ENCODE data around the gene ZPBP.

DNA sequence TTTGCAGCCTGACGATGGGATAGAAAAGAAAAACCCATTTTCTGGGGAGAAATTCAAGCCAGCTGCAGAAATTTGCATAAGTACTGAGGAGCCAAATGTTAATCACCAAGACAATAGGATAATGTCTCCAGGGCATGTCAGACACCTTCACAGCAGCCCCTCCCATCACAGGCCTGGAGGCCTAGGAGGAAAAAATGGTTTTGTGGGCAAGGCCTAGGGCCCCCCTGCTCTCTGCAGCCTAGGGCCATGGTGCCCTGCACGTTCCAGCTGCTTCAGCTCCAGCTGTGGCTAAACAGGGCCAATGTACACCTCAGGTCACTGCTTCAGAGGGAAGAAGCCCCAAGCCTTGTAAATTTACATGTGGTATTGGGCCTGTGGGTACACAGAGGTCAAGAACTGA lies 161.4 kb downstream of the ZPBP start:
- TF ChIP-seq, protein P1, sequence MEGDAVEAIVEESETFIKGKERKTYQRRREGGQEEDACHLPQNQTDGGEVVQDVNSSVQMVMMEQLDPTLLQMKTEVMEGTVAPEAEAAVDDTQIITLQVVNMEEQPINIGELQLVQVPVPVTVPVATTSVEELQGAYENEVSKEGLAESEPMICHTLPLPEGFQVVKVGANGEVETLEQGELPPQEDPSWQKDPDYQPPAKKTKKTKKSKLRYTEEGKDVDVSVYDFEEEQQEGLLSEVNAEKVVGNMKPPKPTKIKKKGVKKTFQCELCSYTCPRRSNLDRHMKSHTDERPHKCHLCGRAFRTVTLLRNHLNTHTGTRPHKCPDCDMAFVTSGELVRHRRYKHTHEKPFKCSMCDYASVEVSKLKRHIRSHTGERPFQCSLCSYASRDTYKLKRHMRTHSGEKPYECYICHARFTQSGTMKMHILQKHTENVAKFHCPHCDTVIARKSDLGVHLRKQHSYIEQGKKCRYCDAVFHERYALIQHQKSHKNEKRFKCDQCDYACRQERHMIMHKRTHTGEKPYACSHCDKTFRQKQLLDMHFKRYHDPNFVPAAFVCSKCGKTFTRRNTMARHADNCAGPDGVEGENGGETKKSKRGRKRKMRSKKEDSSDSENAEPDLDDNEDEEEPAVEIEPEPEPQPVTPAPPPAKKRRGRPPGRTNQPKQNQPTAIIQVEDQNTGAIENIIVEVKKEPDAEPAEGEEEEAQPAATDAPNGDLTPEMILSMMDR (IDR thresholded peaks at IDR 0.05), result no peak
- no peak for TF ChIP-seq POLR2A (IDR thresholded peaks at IDR 0.05)
